PFSK-1 (cell line): Measurements from ENCODE around the gene ERFL.

ENCODE experiments used
- POLR2AphosphoS5 ChIP-seq: IDR thresholded peaks from 2 replicates; pipeline ENCODE4 v1.6.1; 2012; ENCODE audit warnings: low read depth, mild to moderate bottlenecking, control low read depth, low read length, moderate library complexity
- SIN3A ChIP-seq: IDR thresholded peaks from 2 replicates; pipeline ENCODE4 v1.6.1; 2012; ENCODE audit warnings: mild to moderate bottlenecking, low read length, moderate library complexity, borderline replicate concordance; ENCODE audit not compliant: insufficient read depth
- TAF1 ChIP-seq: IDR thresholded peaks from 2 replicates; pipeline ENCODE4 v1.6.1; 2012; ENCODE audit warnings: low read length, control low read depth, borderline replicate concordance; ENCODE audit not compliant: insufficient read depth
- TF ChIP-seq, protein P1 (sequence below), 2 experiments: IDR thresholded peaks; 2 replicates each; pipeline versions ENCODE4 v1.6.1 to v1.8.0; 2011 to 2012; ENCODE audit warnings: low read depth in 2 of 2, low read length in 2 of 2, control low read depth in 1 of 2, inconsistent platforms in 1 of 2, mild to moderate bottlenecking in 1 of 2, moderate library complexity in 1 of 2; ENCODE audit not compliant: insufficient read depth in 1 of 2

- TF ChIP-seq SIN3A (no peak), TAF1 (no peak), POLR2AphosphoS5 (no peak)
- TF ChIP-seq, protein P1, sequence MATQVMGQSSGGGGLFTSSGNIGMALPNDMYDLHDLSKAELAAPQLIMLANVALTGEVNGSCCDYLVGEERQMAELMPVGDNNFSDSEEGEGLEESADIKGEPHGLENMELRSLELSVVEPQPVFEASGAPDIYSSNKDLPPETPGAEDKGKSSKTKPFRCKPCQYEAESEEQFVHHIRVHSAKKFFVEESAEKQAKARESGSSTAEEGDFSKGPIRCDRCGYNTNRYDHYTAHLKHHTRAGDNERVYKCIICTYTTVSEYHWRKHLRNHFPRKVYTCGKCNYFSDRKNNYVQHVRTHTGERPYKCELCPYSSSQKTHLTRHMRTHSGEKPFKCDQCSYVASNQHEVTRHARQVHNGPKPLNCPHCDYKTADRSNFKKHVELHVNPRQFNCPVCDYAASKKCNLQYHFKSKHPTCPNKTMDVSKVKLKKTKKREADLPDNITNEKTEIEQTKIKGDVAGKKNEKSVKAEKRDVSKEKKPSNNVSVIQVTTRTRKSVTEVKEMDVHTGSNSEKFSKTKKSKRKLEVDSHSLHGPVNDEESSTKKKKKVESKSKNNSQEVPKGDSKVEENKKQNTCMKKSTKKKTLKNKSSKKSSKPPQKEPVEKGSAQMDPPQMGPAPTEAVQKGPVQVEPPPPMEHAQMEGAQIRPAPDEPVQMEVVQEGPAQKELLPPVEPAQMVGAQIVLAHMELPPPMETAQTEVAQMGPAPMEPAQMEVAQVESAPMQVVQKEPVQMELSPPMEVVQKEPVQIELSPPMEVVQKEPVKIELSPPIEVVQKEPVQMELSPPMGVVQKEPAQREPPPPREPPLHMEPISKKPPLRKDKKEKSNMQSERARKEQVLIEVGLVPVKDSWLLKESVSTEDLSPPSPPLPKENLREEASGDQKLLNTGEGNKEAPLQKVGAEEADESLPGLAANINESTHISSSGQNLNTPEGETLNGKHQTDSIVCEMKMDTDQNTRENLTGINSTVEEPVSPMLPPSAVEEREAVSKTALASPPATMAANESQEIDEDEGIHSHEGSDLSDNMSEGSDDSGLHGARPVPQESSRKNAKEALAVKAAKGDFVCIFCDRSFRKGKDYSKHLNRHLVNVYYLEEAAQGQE (IDR thresholded peaks at IDR 0.05; ENCODE audit: insufficient read depth in 1 of 2, low read depth in 2 of 2, low read length in 2 of 2), result no peak
Observed at GRCh38 chr19:41967054-41967783, 39.0 kb upstream of the ERFL start.
